Measurements from ENCODE around the gene ZHX3.

Gene ZHX3

DNA sequence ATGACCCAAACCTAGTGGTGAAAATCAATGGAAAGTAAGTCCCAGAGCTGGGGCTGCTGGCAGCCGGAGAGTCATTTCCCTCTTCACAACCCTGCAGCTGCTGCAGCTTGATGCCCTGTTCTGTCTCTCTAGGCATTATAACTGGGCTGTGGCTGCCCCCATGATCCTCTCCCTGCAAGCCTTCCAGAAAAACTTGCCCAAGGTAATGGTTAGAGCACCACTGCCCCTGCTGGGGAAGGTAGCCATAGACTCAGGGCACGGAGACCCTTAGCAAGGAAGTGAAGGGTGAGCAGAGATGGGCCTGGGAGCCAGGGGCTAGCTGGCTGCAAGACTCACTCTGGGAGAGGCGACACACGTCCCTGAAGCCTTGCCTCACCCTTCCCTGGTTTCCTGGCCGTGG is 35.1 kb upstream of the ZHX3 start:
- DNase-seq, result no peak

DNA sequence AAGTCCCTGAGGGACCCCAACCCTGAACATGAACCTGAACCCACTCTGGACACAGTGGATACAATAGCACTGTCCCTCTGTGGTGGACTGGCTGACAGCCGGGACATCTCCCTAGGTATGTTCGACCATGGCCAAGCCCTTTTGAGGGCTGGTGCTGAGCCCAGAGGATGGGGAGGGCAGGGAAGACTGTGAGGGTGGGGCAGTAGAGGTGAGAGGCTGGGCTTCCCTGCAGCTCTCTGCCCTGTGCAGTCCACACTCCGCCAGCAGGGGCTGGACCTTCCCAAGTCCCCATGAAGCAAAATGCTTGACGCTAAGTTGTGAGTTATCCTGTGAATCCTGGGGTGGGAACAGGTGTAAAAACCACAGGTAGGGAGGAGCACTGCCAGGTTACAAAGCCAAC is 34.6 kb upstream of the ZHX3 start:
- no peak for DNase-seq

- DNase-seq, result no peak
These were observed 33.0 kb upstream of the ZHX3 start for GRCh38 chr20:41350408-41350962.

GRCh38 chr20:41349943-41350342 is 32.4 kb upstream of the ZHX3 start:
- DNase-seq, result no peak

DNA sequence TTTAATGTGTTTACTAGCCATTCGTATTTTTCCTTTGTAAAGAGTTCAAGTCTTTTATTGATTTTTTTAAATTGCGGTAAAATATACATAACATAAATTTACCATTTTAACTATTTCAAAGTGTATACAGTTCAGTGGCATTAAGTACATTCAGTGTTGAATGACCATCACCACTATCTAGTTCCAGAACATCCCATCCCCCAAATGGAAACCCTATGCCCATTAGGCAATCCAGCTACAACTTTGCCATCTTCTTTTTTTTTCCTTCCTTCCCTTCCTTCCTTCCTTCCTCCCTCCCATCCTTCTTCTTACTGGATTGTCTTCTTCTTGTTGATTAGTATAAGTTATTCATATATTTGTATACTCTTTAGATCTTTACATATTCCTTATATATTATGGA is 31.7 kb upstream of the ZHX3 start:
- DNase-seq, result no peak

- DNase-seq, result no peak
These were observed 31.1 kb upstream of the ZHX3 start for GRCh38 chr20:41348430-41349172.

- no peak for DNase-seq
These were observed 30.2 kb upstream of the ZHX3 start for GRCh38 chr20:41347523-41348429.

GRCh38 chr20:41345729-41346067 is 28.2 kb upstream of the ZHX3 start:
- DNase-seq, result no peak

GRCh38 chr20:41344938-41345728 is 27.6 kb upstream of the ZHX3 start:
- DNase-seq, result no peak

- no peak for DNase-seq
These were observed 26.9 kb upstream of the ZHX3 start for GRCh38 chr20:41344477-41344876.

GRCh38 chr20:41342474-41343464 is 25.2 kb upstream of the ZHX3 start:
- no peak for DNase-seq

DNA sequence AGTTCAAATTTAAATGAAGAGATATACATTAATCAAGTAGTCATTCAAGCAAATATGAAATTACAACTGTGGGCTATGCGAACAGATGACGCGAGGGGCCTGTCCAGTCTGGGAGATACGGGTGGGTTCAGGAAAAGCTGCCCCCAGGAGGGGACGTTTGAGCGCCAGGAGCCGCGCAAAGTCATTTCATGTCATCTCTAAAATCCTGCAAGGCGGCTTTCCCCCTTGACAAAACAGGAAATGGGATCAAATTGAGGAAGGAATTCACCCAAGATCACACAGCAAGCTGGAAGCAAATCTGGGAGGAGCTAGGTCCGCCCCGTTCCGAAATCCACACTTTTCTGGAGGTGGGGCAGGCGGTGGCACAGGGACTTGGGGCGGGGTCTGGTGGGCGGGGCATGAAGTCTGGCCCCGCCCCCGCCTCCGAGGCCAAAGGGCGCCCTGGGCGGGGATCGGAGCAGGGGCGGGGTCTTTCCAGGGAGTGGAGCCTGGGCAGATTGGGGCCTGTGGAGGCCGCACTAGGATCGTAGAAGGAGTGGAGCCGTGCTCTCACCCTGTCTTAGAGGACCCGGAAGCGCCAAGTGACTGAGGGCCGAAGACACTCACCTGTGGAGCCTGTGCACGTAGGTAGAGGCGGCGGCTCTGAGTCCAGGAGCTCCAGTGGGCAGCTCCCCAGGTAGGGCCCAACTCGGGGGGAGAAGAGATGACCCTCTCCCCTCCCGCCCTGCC is 23.0 kb upstream of the ZHX3 start, which contains the start of gene LPIN3:
LPIN3 (plus strand) TSS at position 495 of the 729 bp plus-strand sequence. CDS start 4,983 bp downstream, outside the sequence.
- peak; percentile 49 to 67 for DNase-seq

- DNase-seq, result peak; percentile 78 to 86
These were observed 22.4 kb upstream of the ZHX3 start for GRCh38 chr20:41339957-41340326.

DNA sequence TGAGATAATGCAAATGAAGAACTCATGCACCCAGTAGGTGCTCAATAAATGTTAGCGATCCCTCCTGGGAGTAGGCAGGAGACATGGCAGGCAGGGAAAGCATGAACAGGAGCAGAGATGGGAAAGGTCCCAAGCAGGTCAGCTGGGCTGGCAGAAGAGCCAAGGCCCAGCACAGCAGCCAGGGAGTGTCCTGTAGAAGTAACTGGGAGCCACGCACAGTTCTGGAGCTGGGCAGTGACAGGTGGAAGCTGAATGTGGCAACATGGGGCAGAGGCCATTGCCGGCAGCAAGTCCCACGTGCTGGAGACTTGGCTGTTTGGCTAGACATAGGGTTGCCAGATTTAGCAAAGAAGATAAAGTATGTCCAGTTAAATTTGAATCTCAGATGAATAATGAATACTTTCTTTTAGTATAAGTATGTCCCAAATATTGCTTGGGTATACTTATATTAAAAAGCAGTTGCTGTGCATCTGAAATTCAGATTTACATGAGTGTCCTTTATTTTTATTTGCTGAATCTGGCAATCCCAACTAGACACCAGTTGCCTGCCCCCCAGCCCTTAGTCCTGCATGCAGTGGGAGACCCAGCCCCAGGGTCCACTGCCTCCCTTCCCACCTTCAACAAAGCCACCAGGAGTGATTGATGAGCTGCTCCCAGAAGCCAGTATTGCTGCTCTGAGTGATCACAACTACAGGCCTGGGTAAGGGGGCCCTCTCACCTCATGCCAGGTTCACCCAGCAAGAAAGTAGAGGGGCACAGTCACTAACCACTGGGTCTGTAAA is 19.4 kb upstream of the ZHX3 start:
- no peak for DNase-seq

GRCh38 chr20:41335591-41335990 is 18.1 kb upstream of the ZHX3 start:
- DNase-seq, result no peak

DNA sequence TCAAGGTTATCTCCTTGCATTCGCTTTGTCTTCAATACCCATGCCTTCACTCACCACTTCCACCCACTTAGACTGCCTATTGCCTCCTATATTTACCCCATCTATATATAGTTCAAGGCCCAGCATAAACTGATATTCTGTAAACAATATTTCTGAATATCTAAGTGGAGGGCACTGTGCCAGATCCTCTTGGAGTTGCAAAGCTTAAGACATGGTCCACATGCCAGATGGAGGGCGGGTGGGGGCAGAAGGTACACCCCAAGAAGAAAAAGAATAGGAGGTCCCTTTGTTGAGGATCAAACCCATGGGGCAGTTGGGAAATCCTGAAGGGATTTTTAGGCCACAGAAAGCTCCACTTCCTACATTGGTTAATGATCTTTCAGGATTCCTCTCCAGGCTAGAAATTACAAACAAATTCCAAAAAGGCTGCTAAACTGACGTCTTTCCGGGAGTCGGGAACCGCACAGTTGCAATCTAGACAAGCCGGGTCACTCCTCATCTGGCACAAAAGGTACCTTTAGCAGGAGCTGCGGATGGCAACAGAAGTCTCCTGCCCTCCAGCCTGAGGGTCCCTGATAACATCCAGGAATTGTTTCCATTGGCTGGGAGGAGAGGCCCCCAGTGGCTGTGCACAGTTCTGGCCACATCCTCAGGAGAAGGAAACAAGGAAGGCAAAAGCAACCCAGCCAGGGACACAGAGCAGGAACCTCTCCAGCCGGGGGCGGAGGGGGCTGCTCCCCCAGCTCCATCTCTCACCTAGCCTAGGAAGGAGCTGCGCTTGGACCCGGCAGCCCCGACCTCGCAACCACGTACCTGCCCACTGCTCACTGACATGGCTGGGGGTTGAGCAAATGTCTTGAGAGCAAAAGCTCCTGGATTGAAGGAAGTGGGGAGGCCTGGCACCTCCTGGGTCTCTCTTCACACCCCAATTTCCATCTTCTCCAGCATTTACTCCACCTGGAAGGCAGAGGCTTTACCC is 17.2 kb upstream of the ZHX3 start:
- DNase-seq, result no peak

DNA sequence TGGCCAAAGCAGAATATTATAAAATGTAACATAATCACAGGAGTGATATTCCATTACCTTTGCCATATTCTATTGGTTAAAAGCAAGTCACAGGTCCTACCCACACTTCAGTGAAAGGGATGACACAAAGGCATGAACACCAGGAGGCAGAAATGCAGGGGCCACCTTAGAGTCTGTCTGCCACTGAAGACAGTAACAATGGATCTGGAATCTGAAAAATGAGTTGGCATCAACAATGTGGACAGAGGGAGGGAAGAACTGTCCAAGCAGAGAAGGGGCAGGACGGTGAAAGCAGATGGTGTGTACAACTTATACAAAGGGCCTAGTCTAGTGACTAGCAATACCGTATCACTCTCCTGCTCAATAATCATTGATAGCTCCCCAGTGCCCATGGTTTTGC is 16.5 kb upstream of the ZHX3 start:
- DNase-seq, result no peak

DNA sequence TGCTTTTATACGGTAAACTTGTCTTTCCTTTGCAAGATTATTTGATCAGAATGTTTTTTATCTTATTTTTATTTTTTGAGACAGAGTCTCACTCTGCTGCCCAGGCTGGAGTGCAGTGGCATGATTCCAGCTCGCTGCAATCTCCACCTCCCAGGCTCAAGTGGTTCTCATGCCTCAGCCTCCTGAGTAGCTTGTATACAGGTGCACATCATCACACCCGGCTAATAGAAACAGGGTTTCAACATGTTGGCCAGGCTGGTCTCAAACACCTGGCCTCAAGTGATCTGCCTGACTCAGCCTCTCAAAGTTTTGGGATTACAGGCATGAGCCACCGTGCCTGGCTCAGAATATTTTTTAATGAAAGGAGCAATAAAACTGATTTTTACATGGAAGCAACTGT is 14.2 kb upstream of the ZHX3 start:
- DNase-seq, result no peak

- no peak for DNase-seq
These were observed 13.4 kb upstream of the ZHX3 start for GRCh38 chr20:41330941-41331340.

Data from CD4-positive, alpha-beta T cell treated with Interferon alpha-2 for 1 hour (primary cell).